Breast epithelium (tissue), 4 donors: Measurements from ENCODE around the gene SYT1. TPM values are rescaled to one million over a fixed set of nuclear protein-coding genes. Genes with fewer than 3 reads are reported as not detected.

Source experiments
- DNase-seq, 2 donors: peaks; one replicate each; pipeline ENCODE4 v3.0.0-alpha.2; 2019; ENCODE audit warnings: low spot score in 2 of 2
- H3K27ac ChIP-seq, 2 donors: fragments of 200-600 bp; sonication (generic) in 1 of 2; one replicate each; pipeline ENCODE4 v1.5.1; 2016 to 2019; ENCODE audit warnings: mild to moderate bottlenecking in 1 of 2
- H3K27me3 ChIP-seq, 2 donors: fragments of 200-600 bp; sonication (generic) in 1 of 2; one replicate each; pipeline versions ENCODE4 v1.5.1 to v1.6.0; 2017 to 2019; ENCODE audit warnings: control low read depth in 1 of 2, mild to moderate bottlenecking in 1 of 2
- H3K36me3 ChIP-seq: fragments of 200-600 bp; one replicate; pipeline ENCODE4 v1.5.1; 2019
- H3K4me1 ChIP-seq, 2 donors: fragments of 200-600 bp; sonication (generic); one replicate each; pipeline ENCODE4 v1.5.1; 2016 to 2019; ENCODE audit warnings: control low read depth in 1 of 2
- H3K4me3 ChIP-seq, 3 donors: fragments of 200-600 bp; sonication (generic); 1 replicate in 2 of 3; 2 replicates in 1 of 3; pipeline ENCODE4 v1.5.1; 2016 to 2019; ENCODE audit warnings: mild to moderate bottlenecking in 3 of 3, moderate library complexity in 2 of 3
- H3K9me3 ChIP-seq, 2 donors: fragments of 200-600 bp; sonication (generic) in 1 of 2; one replicate each; pipeline ENCODE4 v1.5.1; 2016 to 2019; ENCODE audit warnings: control low read depth in 1 of 2
- POLR2A ChIP-seq: fragments of 450-650 bp; IDR thresholded peaks from one replicate; pipeline ENCODE4 v1.6.1; 2016; ENCODE audit warnings: antibody characterized with exemption, mild to moderate bottlenecking, moderate library complexity
- POLR2AphosphoS5 ChIP-seq, 3 donors: sonication (generic); formaldehyde crosslinking; IDR thresholded peaks; one replicate each; pipeline ENCODE4 v1.6.1; 2017; ENCODE audit warnings: antibody characterized with exemption in 3 of 3
- intact Hi-C: fragments of 100-400 bp; cut with DNase I; formaldehyde crosslinking; loops from one replicate; pipeline ENCODE4 v1.15.1; 2023; ENCODE audit warnings: low total_unique reads
- total RNA-seq, 3 donors: library from RNA; depleted of rRNA; stranded (reverse); fragments of >200 nt; gene quantifications; one replicate each; pipeline ENCODE4 v1.1.0, GENCODE V29; 2016
- TF ChIP-seq, protein P1 (sequence below), 3 donors: fragments of 450-650 bp; IDR thresholded peaks; one replicate each; pipeline ENCODE4 v1.5.1; 2016 to 2017; ENCODE audit warnings: antibody characterized with exemption in 3 of 3, mild to moderate bottlenecking in 3 of 3, moderate library complexity in 3 of 3

SYT1 gene
- total RNA-seq, 3 donors from 2014 or later, result 1.1 to 2.3 (median 1.6) TPM

DNA sequence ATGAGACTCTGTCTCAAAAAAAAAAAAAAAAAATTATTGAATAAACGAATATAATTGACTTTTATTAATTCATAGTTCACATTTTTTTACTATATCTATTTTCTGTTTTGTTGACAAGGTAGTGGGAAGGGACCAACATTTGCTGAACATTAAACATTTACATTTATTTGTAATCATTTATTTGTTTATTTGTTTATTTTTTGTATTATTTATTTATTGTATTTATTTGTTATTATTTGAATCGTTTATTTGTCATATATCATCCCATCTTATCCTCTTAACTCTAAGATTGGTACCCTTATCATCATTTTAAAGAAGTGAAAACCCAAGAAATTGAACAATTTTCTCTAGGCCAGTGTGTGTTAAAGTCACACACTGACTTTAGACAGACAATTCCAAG is 101.5 kb downstream of the SYT1 start:
- no peak overlapping the region for H3K27ac ChIP-seq
- H3K4me3 ChIP-seq, result no peak overlapping the region
- no peaks in the 10 kb centered on the region for H3K9me3 ChIP-seq
- H3K27me3 ChIP-seq, result no peaks in the 10 kb centered on the region
- H3K4me1 ChIP-seq, result no peaks in the 10 kb centered on the region
- DNase-seq, result no peak
- intact Hi-C loops, result no loop called here
- TF ChIP-seq, protein P1, sequence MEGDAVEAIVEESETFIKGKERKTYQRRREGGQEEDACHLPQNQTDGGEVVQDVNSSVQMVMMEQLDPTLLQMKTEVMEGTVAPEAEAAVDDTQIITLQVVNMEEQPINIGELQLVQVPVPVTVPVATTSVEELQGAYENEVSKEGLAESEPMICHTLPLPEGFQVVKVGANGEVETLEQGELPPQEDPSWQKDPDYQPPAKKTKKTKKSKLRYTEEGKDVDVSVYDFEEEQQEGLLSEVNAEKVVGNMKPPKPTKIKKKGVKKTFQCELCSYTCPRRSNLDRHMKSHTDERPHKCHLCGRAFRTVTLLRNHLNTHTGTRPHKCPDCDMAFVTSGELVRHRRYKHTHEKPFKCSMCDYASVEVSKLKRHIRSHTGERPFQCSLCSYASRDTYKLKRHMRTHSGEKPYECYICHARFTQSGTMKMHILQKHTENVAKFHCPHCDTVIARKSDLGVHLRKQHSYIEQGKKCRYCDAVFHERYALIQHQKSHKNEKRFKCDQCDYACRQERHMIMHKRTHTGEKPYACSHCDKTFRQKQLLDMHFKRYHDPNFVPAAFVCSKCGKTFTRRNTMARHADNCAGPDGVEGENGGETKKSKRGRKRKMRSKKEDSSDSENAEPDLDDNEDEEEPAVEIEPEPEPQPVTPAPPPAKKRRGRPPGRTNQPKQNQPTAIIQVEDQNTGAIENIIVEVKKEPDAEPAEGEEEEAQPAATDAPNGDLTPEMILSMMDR (IDR thresholded peaks at IDR 0.05), result no peak
- TF ChIP-seq POLR2AphosphoS5 (IDR thresholded peaks at IDR 0.05), result no peak
- TF ChIP-seq POLR2A, result no peak
- no peaks in the 10 kb centered on the region for H3K36me3 ChIP-seq

DNA sequence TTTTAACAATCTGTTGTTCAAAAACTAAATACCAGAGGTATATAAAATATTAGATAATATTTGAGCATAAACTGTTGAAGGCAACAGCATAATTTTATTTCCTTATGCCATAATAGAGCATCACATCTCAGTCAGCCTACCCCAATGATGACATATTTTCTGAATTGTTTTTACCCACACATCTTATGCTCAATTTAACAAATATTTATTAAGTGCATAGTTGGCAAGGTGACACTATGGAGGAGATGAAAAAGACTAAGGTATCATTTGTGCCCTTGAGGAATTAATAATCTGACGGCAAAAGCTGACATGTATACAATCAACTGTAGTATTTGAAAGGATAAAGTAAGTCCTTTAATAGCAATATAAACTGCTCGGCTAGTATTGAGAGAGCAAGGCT is 102.4 kb downstream of the SYT1 start:
- Histone ChIP-seq H3K4me3 (no peak overlapping the region), H3K27me3 (no peaks in the 10 kb centered on the region), H3K9me3 (no peaks in the 10 kb centered on the region), H3K4me1 (no peaks in the 10 kb centered on the region), H3K36me3 (no peaks in the 10 kb centered on the region), H3K27ac (no peak overlapping the region)
- intact Hi-C loops, result no loop called here
- no peak for DNase-seq
- no peak for TF ChIP-seq POLR2AphosphoS5 (IDR thresholded peaks at IDR 0.05)
- TF ChIP-seq, protein P1 (IDR thresholded peaks at IDR 0.05), result no peak

DNA sequence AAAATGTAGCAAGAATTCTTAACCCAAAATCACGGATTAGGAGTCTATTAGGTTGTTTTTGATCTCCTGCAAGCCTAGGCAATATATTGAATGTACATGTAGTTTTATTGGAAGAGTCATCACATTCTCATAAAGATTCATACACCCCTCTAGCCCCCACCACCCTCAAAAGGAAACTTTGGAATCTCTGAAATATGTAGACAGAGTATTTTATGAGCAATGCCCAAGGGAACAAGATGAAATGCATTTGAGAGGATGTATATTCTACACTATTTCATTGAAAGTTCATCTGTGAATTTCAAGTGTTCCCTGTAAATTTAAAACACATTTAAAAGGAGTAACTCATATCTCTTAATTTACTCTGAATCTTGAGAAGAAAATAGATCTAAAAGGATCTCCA is 103.7 kb downstream of the SYT1 start:
- H3K4me3 ChIP-seq, result no peak overlapping the region
- intact Hi-C loops, result no loop called here
- no peaks in the 10 kb centered on the region for H3K9me3 ChIP-seq
- H3K36me3 ChIP-seq, result no peaks in the 10 kb centered on the region
- H3K4me1 ChIP-seq, result no peaks in the 10 kb centered on the region
- TF ChIP-seq, protein P1 (IDR thresholded peaks at IDR 0.05), result no peak
- no peak for TF ChIP-seq POLR2AphosphoS5 (IDR thresholded peaks at IDR 0.05)
- DNase-seq, result no peak
- no peaks in the 10 kb centered on the region for H3K27me3 ChIP-seq
- no peak overlapping the region for H3K27ac ChIP-seq

DNA sequence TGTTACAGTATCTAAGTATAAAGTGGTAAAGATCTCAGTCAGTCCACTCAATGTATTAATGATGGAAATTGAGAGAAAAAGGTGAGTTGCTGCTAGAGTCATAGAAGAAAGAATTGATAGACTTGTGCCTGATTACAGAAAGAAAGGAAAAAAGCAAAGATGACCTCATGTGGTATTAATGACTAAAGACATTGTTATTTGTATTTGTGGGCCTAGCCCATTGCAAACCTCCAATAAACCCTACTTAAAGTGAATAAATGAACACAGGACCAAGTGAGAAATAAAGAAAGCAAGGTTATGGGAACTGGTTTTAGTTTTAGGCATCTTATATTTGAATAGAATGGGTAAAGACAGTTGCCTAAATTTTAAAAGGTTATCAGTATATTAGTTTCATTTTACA is 105.5 kb downstream of the SYT1 start:
- Histone ChIP-seq H3K27me3 (no peaks in the 10 kb centered on the region), H3K9me3 (no peaks in the 10 kb centered on the region), H3K27ac (no peak overlapping the region), H3K4me1 (no peaks in the 10 kb centered on the region), H3K36me3 (no peaks in the 10 kb centered on the region), H3K4me3 (no peak overlapping the region)
- TF ChIP-seq, protein P1 (IDR thresholded peaks at IDR 0.05), result no peak
- TF ChIP-seq POLR2AphosphoS5 (IDR thresholded peaks at IDR 0.05), result no peak
- no peak for DNase-seq
- intact Hi-C loops, result no loop called here

DNA sequence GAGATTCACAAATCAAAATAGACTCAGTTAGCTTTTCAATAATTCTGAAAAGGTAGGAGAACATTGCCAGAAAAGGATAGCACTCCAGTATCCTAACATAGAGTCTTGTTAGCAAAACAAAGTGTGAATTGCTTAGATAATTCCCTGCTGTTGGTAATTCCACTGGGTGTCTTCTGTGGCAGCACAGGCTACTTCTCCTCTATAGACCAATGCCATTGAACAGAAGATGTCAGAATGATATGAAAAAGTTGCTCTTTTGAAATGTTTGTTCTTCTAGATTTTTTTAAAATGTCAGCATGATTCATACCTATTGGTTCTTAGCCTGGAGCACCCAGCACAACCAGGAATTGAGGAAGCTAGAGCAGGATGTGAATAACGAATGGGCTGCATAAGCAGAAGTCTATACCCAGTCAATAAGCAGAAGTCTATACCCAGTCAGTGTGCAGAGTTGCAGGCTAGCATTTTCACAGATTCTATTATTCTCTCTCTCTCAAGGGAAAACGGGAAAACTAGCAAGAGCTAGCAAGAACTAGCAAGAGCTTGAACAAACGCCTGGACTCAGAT is 112.8 kb downstream of the SYT1 start:
- no peak for TF ChIP-seq POLR2A
- no peak for TF ChIP-seq POLR2AphosphoS5 (IDR thresholded peaks at IDR 0.05)
- TF ChIP-seq, protein P1 (IDR thresholded peaks at IDR 0.05), result no peak
- intact Hi-C loops, result no loop called here
- Histone ChIP-seq H3K4me3 (no peak overlapping the region), H3K27ac (no peak overlapping the region), H3K4me1 (no peaks in the 10 kb centered on the region), H3K27me3 (no peaks in the 10 kb centered on the region), H3K36me3 (no peaks in the 10 kb centered on the region), H3K9me3 (no peaks in the 10 kb centered on the region)
- DNase-seq, result no peak
